OCI-LY7 (cell line): ENCODE data around the gene ADAMTS6. TPM values are rescaled to one million over a fixed set of nuclear protein-coding genes. Genes with fewer than 3 reads are reported as not detected.

Source experiments
- BruUV-seq: library from RNA; stranded (reverse); fragments of 400-500 nt; replicated peaks from 2 replicates; lab custom pipeline; 2021; lab: Mats Ljungman, UMichigan
- CTCF ChIA-PET: fragments of 300-600 bp; sonication (Branson Sonifier 250); formaldehyde crosslinking; loops from one replicate; lab custom pipeline; 2022; ENCODE audit warnings: antibody characterized with exemption; ENCODE audit not compliant: unreplicated experiment; lab: Charles Lee
- POLR2A ChIA-PET: fragments of 300-600 bp; sonication (Branson Sonifier 250); formaldehyde crosslinking; loops from one replicate; lab custom pipeline; 2022; ENCODE audit warnings: antibody characterized with exemption; lab: Charles Lee
- DNase-seq: peaks from one replicate; pipeline ENCODE4 v3.0.0-alpha.2; 2015; ENCODE audit warnings: low spot score
- H2AFZ ChIP-seq: fragments of 200-600 bp; sonication (generic), shearing (Covaris generic); 2 replicates; pipeline ENCODE4 v1.6.1; 2014; ENCODE audit warnings: mild to moderate bottlenecking, antibody characterized with exemption, low read length, moderate library complexity
- H3K27ac ChIP-seq: fragments of 200-600 bp; sonication (generic); 2 replicates; pipeline ENCODE4 v1.5.1; 2014; ENCODE audit warnings: mixed run types, low read depth, mild to moderate bottlenecking, moderate library complexity, low read length, inconsistent platforms; ENCODE audit not compliant: poor library complexity, severe bottlenecking
- H3K36me3 ChIP-seq: fragments of 200-600 bp; sonication (generic); 2 replicates; pipeline ENCODE4 v1.6.1; 2014; ENCODE audit warnings: mild to moderate bottlenecking, antibody characterized with exemption, low read length, moderate library complexity, mixed read lengths; ENCODE audit not compliant: insufficient read depth
- H3K4me1 ChIP-seq: fragments of 200-600 bp; sonication (generic); 2 replicates; pipeline ENCODE4 v1.5.1; 2014; ENCODE audit warnings: mild to moderate bottlenecking, low read length; ENCODE audit not compliant: insufficient read depth, poor library complexity, severe bottlenecking
- H3K4me2 ChIP-seq: fragments of 200-600 bp; sonication (generic); 2 replicates; pipeline ENCODE4 v1.6.1; 2014; ENCODE audit warnings: mild to moderate bottlenecking, low read length
- H3K4me3 ChIP-seq: fragments of 200-600 bp; sonication (generic); 2 replicates; pipeline ENCODE4 v1.5.1; 2014; ENCODE audit warnings: mild to moderate bottlenecking, low read depth, low read length; ENCODE audit not compliant: poor library complexity, severe bottlenecking
- H3K79me2 ChIP-seq: fragments of 200-600 bp; sonication (generic); 2 replicates; pipeline ENCODE4 v1.6.1; 2016; ENCODE audit warnings: low read depth, mild to moderate bottlenecking, low read length, moderate library complexity, mixed read lengths; ENCODE audit not compliant: insufficient read depth
- H3K9me2 ChIP-seq: fragments of 200-600 bp; sonication (generic); 2 replicates; pipeline ENCODE4 v1.6.1; 2016; ENCODE audit warnings: mild to moderate bottlenecking, low read length, mixed read lengths; ENCODE audit not compliant: insufficient read depth
- H3K9me3 ChIP-seq: fragments of 200-600 bp; sonication (generic); 2 replicates; pipeline ENCODE4 v1.6.1; 2014; ENCODE audit warnings: mild to moderate bottlenecking, mixed run types, low read length, mixed read lengths
- H4K20me1 ChIP-seq: fragments of 200-600 bp; sonication (generic); 2 replicates; pipeline ENCODE4 v1.6.1; 2014; ENCODE audit warnings: mild to moderate bottlenecking, antibody characterized with exemption, low read length, moderate library complexity, mixed read lengths; ENCODE audit not compliant: insufficient read depth
- CTCF ChIP-seq: fragments of 200-600 bp; sonication (generic); conservative IDR thresholded peaks from 2 replicates; pipeline ENCODE4 v1.5.1; 2014; ENCODE audit warnings: mild to moderate bottlenecking, antibody characterized with exemption, low read length, moderate library complexity, mixed read lengths
- EZH2phosphoT487 ChIP-seq: fragments of 200-600 bp; sonication (generic); IDR thresholded peaks from 2 replicates; pipeline ENCODE4 v1.6.1; 2018; ENCODE audit warnings: low read depth, borderline replicate concordance, mild to moderate bottlenecking, mixed run types, antibody characterized with exemption, low read length, moderate library complexity, mixed read lengths
- intact Hi-C: fragments of 100-400 bp; cut with micrococcal nuclease; formaldehyde crosslinking; loops from one replicate; pipeline ENCODE4 v1.10.0; 2022; ENCODE audit not compliant: unreplicated experiment
- total RNA-seq, 2 experiments: library from RNA; depleted of rRNA in 1 of 2; stranded (reverse); fragments of >200 nt in 1 of 2; shearing (Covaris generic) in 1 of 2; gene quantifications; 2 replicates each; pipeline ENCODE4 v1.2.3, GENCODE V29; 2014 to 2022

The ADAMTS6 gene
- total RNA-seq, 2 experiments from 2014 or later, result 13.9 to 18.1 TPM

GRCh38 chr5:65268525-65268924, 213.2 kb downstream of the ADAMTS6 start:
- CTCF ChIA-PET, result no interaction called here
- DNase-seq, result no peak
- Histone ChIP-seq H3K4me3 (no peak overlapping the region), H3K9me3 (no peaks in the 10 kb centered on the region), H3K9me2 (no peaks in the 10 kb centered on the region), H3K79me2 (no peaks in the 10 kb centered on the region), H2AFZ (no peak overlapping the region), H3K4me1 (no peaks in the 10 kb centered on the region), H3K36me3 (no peaks in the 10 kb centered on the region), H3K27ac (no peak overlapping the region), H3K4me2 (no peak overlapping the region), H4K20me1 (no peaks in the 10 kb centered on the region)
- TF ChIP-seq CTCF, result no peak
- POLR2A ChIA-PET, result interaction anchor here (1.0 to 1.4 kb wide), 3 partner anchors 8 to 18 kb away, joined by 3 read pairs; no protein-coding TSS in a partner anchor
- intact Hi-C loops, result no loop called here
- no TSS peak for BruUV-seq

GRCh38 chr5:65264420-65264819, 217.3 kb downstream of the ADAMTS6 start:
- no peak overlapping the region for H3K4me2 ChIP-seq
- intact Hi-C loops, result no loop called here
- H2AFZ ChIP-seq, result no peak overlapping the region
- no peak for TF ChIP-seq CTCF
- TF ChIP-seq EZH2phosphoT487, result no peak
- DNase-seq, result no peak
- H3K79me2 ChIP-seq, result no peaks in the 10 kb centered on the region
- no peaks in the 10 kb centered on the region for H3K9me2 ChIP-seq
- no peaks in the 10 kb centered on the region for H4K20me1 ChIP-seq
- H3K4me3 ChIP-seq, result no peak overlapping the region
- POLR2A ChIA-PET, result interaction anchor here (1.0 kb wide), 1 partner anchor 9 kb away, joined by 3 read pairs; no protein-coding TSS in a partner anchor
- CTCF ChIA-PET, result no interaction called here
- H3K36me3 ChIP-seq, result no peaks in the 10 kb centered on the region
- no peaks in the 10 kb centered on the region for H3K4me1 ChIP-seq
- H3K9me3 ChIP-seq, result no peaks in the 10 kb centered on the region
- H3K27ac ChIP-seq, result no peak overlapping the region
- BruUV-seq, result no TSS peak

DNA sequence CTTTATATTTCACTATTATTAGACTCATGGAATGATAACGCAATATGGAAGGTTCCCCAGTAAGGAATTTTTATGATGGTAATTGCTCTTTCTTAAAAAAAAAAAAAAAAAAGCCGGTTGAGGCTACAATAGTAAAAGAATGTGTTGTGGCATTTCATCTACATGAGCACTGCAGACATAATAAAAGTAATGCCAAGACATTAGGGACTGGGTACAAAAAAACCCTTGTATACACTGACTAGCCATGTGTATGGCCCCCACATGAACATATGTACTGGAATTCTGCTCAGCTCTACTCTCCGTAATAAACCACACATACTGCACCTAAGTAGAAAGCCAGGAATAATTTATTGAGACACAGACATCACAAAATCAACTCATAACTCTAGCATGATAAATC, 218.4 kb downstream of the ADAMTS6 start:
- no peak overlapping the region for H3K4me3 ChIP-seq
- H3K36me3 ChIP-seq, result no peaks in the 10 kb centered on the region
- no peak overlapping the region for H3K4me2 ChIP-seq
- CTCF ChIA-PET, result no interaction called here
- DNase-seq, result no peak
- no peaks in the 10 kb centered on the region for H4K20me1 ChIP-seq
- H3K79me2 ChIP-seq, result no peaks in the 10 kb centered on the region
- no TSS peak for BruUV-seq
- POLR2A ChIA-PET, result interaction anchor here (0.6 to 0.7 kb wide), 2 partner anchors 15 to 104 kb away, joined by 3 to 4 read pairs; no protein-coding TSS in a partner anchor
- H3K27ac ChIP-seq, result no peak overlapping the region
- H3K4me1 ChIP-seq, result no peaks in the 10 kb centered on the region
- H2AFZ ChIP-seq, result no peak overlapping the region
- no peaks in the 10 kb centered on the region for H3K9me2 ChIP-seq
- H3K9me3 ChIP-seq, result no peaks in the 10 kb centered on the region
- TF ChIP-seq EZH2phosphoT487, result no peak
- no peak for TF ChIP-seq CTCF
- intact Hi-C loops, result no loop called here
